PC-3 (cell line): ENCODE data around the gene OPTC. TPM values are rescaled to one million over a fixed set of nuclear protein-coding genes. Genes with fewer than 3 reads are reported as not detected.

Experiments used
- ATAC-seq: fragments of 200-7000 bp; cut with Tn5 transposase; 2 replicates; pipeline ENCODE4 v1.9.1; 2020; ENCODE audit warnings: mild to moderate bottlenecking, moderate library complexity
- BruUV-seq: library from RNA; stranded (reverse); fragments of 400-500 nt; replicated peaks from 2 replicates; lab custom pipeline; 2021; lab: Mats Ljungman, UMichigan
- CTCF ChIA-PET: fragments of 300-600 bp; sonication (Branson Sonifier 250); formaldehyde crosslinking; loops from one replicate; lab custom pipeline; 2022; ENCODE audit warnings: antibody characterized with exemption; lab: Charles Lee
- POLR2A ChIA-PET: fragments of 300-600 bp; sonication (Branson Sonifier 250); formaldehyde crosslinking; loops from one replicate; lab custom pipeline; 2022; ENCODE audit warnings: antibody characterized with exemption; ENCODE audit not compliant: unreplicated experiment; lab: Charles Lee
- DNase-seq: peaks from one replicate; pipeline ENCODE4 v3.0.0-alpha.2; 2015
- H2AFZ ChIP-seq: fragments of 300-600 bp; sonication (generic); 2 replicates; pipeline ENCODE4 v1.6.0; 2016; ENCODE audit warnings: antibody characterized with exemption, low read length
- H3F3A ChIP-seq: fragments of 300-600 bp; sonication (generic); one replicate; pipeline ENCODE4 v1.6.0; 2017; ENCODE audit warnings: antibody characterized with exemption, low read length, control low read depth, mild to moderate bottlenecking; ENCODE audit not compliant: unreplicated experiment
- H3K27ac ChIP-seq: fragments of 300-600 bp; sonication (generic); 2 replicates; pipeline ENCODE4 v1.5.1; 2016; ENCODE audit warnings: mild to moderate bottlenecking, low read length
- H3K27me3 ChIP-seq: fragments of 300-600 bp; sonication (generic); 2 replicates; pipeline ENCODE4 v1.6.1; 2016; ENCODE audit warnings: low read length, mixed read lengths
- H3K36me3 ChIP-seq: fragments of 300-600 bp; sonication (generic); 2 replicates; pipeline ENCODE4 v1.6.1; 2016; ENCODE audit warnings: low read depth, mixed run types, low read length, mixed read lengths
- H3K4me1 ChIP-seq: fragments of 300-600 bp; sonication (generic); 2 replicates; pipeline ENCODE4 v1.5.1; 2016; ENCODE audit warnings: low read length; ENCODE audit not compliant: insufficient read depth
- H3K4me2 ChIP-seq: fragments of 300-600 bp; sonication (generic); 2 replicates; pipeline ENCODE4 v1.6.0; 2016; ENCODE audit warnings: low read length
- H3K4me3 ChIP-seq: fragments of 300-600 bp; sonication (generic); 2 replicates; pipeline ENCODE4 v1.5.1; 2016; ENCODE audit warnings: mild to moderate bottlenecking, low read length, mixed read lengths
- H3K79me2 ChIP-seq: fragments of 300-600 bp; sonication (generic); 2 replicates; pipeline ENCODE4 v1.6.1; 2017; ENCODE audit warnings: low read length, mixed read lengths
- H3K9ac ChIP-seq: fragments of 300-600 bp; sonication (generic); 2 replicates; pipeline ENCODE4 v1.6.0; 2016; ENCODE audit warnings: mild to moderate bottlenecking, low read length
- H3K9me2 ChIP-seq: fragments of 300-600 bp; sonication (generic); replicated peaks from 2 replicates; pipeline ENCODE4 v1.6.1; 2016; ENCODE audit warnings: mixed run types, low read length, mixed read lengths
- H3K9me3 ChIP-seq: fragments of 300-600 bp; sonication (generic); 2 replicates; pipeline ENCODE4 v1.6.1; 2016; ENCODE audit warnings: low read length, mixed read lengths
- H4K20me1 ChIP-seq: fragments of 300-600 bp; sonication (generic); 2 replicates; pipeline ENCODE4 v1.6.1; 2016; ENCODE audit warnings: low read length, mixed read lengths
- CTCF ChIP-seq: fragments of 300-600 bp; sonication (generic); conservative IDR thresholded peaks from 2 replicates; pipeline ENCODE4 v1.5.1; 2017; ENCODE audit warnings: antibody characterized with exemption, low read depth, mild to moderate bottlenecking, low read length
- EZH2 ChIP-seq: fragments of 300-600 bp; sonication (generic); IDR thresholded peaks from one replicate; pipeline ENCODE4 v1.6.1; 2017; ENCODE audit warnings: antibody characterized with exemption, mild to moderate bottlenecking, low read length; ENCODE audit not compliant: unreplicated experiment
- EZH2phosphoT487 ChIP-seq: fragments of 300-600 bp; sonication (generic); IDR thresholded peaks from 2 replicates; pipeline ENCODE4 v1.6.1; 2018; ENCODE audit warnings: mild to moderate bottlenecking, antibody characterized with exemption, low read length, borderline replicate concordance
- intact Hi-C: fragments of 100-400 bp; cut with micrococcal nuclease; formaldehyde crosslinking; loops from 2 replicates; pipeline ENCODE4 v1.9.0; 2023
- total RNA-seq: library from RNA; depleted of rRNA; stranded (reverse); fragments of >200 nt; gene quantifications from 2 replicates; pipeline ENCODE4 v1.2.3, GENCODE V29; 2014

Gene OPTC
- total RNA-seq, 1 experiment from 2014 or later, result not detected

GRCh38 chr1:203513585-203514031 is 19.7 kb downstream of the OPTC start:
- no peak for TF ChIP-seq CTCF
- TF ChIP-seq EZH2phosphoT487, result no peak
- TF ChIP-seq EZH2, result no peak
- peak overlapping the region; percentile 89 for H3K9ac ChIP-seq
- no peaks in the 10 kb centered on the region for H3K79me2 ChIP-seq
- no peak for ATAC-seq
- peak overlapping the region; percentile 34 for H3K4me3 ChIP-seq
- intact Hi-C loops, result loop anchor here (1.0 to 2.0 kb wide), 6 partner anchors 21 to 113 kb away; partner anchors contain the start of gene ATP2B4
- H3K9me2 ChIP-seq, result no peaks in the 10 kb centered on the region
- H3K27ac ChIP-seq, result peak overlapping the region; percentile 99
- no peaks in the 10 kb centered on the region for H4K20me1 ChIP-seq
- H2AFZ ChIP-seq, result 0 out of 2 replicates have a peak overlapping the region, but pooled peaks have one; percentile 23
- no peaks in the 10 kb centered on the region for H3K9me3 ChIP-seq
- peak overlapping the region; percentile 74 for H3K4me2 ChIP-seq
- H3F3A ChIP-seq, result peaks cover 16% of the 10 kb centered on the region
- DNase-seq, result no peak
- H3K36me3 ChIP-seq, result no peaks in the 10 kb centered on the region
- no peaks in the 10 kb centered on the region for H3K27me3 ChIP-seq
- ChIA-PET CTCF (interaction anchor here (1.0 kb wide), 1 partner anchor 113 kb away, joined by 3 read pairs; the partner anchor contains the start of gene ATP2B4), POLR2A (interaction anchor here (0.6 to 1.1 kb wide), 5 partner anchors 13 to 554 kb away, joined by 3 to 8 read pairs (median 5); no protein-coding TSS in a partner anchor)
- peaks cover 52% of the 10 kb centered on the region for H3K4me1 ChIP-seq
- BruUV-seq, result TSS peak; percentile 87

GRCh38 chr1:203516184-203516583 is 22.2 kb downstream of the OPTC start:
- CTCF ChIA-PET, result no interaction called here

More at GRCh38 chr1:203516184-203516583, 22.2 kb downstream of the OPTC start:
- H3K9me2 ChIP-seq, result no peaks in the 10 kb centered on the region
- no peak overlapping the region for H3K4me3 ChIP-seq
- no peaks in the 10 kb centered on the region for H4K20me1 ChIP-seq
- POLR2A ChIA-PET, result interaction anchor here (0.7 kb wide), 1 partner anchor 8 kb away, joined by 8 read pairs; no protein-coding TSS in a partner anchor
- H3K27me3 ChIP-seq, result no peaks in the 10 kb centered on the region
- H3K4me2 ChIP-seq, result no peak overlapping the region
- ATAC-seq, result no peak
- no peaks in the 10 kb centered on the region for H3K79me2 ChIP-seq
- H3K36me3 ChIP-seq, result no peaks in the 10 kb centered on the region
- BruUV-seq, result no TSS peak
- no peaks in the 10 kb centered on the region for H3K9me3 ChIP-seq
- no peak overlapping the region for H3K9ac ChIP-seq
- DNase-seq, result no peak
- no peak overlapping the region for H3K27ac ChIP-seq
- H3K4me1 ChIP-seq, result peaks cover 53% of the 10 kb centered on the region
- TF ChIP-seq CTCF (no peak), EZH2 (no peak), EZH2phosphoT487 (no peak)
- intact Hi-C loops, result no loop called here
- peaks cover 16% of the 10 kb centered on the region for H3F3A ChIP-seq
- H2AFZ ChIP-seq, result no peak overlapping the region
